B cell (primary cell): ENCODE results near the gene PLBD1. TPM values are rescaled to one million over a fixed set of nuclear protein-coding genes. Genes with fewer than 3 reads are reported as not detected.

Source experiments
- ATAC-seq: fragments of 200-7000 bp; cut with Tn5 transposase; one replicate; pipeline ENCODE4 v1.10.0; 2021; ENCODE audit warnings: low read depth, mild to moderate bottlenecking, moderate number of reproducible peaks, moderate library complexity
- CTCF ChIA-PET: fragments of 350-600 bp; sonication (Branson Sonifier 250); formaldehyde crosslinking; loops from one replicate; lab custom pipeline; 2021; ENCODE audit warnings: antibody characterized with exemption, inconsistent platforms; lab: Charles Lee
- POLR2A ChIA-PET: fragments of 350-600 bp; sonication (Branson Sonifier 250); formaldehyde crosslinking; loops from one replicate; lab custom pipeline; 2021; ENCODE audit warnings: antibody characterized with exemption; lab: Charles Lee
- DNase-seq: peaks from one replicate; pipeline ENCODE4 v3.0.0; 2013
- H2AFZ ChIP-seq: 2 replicates; pipeline ENCODE4 v1.6.1; 2012; ENCODE audit warnings: mild to moderate bottlenecking, low read depth, low read length; ENCODE audit not compliant: insufficient read depth, poor library complexity, severe bottlenecking
- H3K27ac ChIP-seq, 2 donors: 1 replicate in 1 of 2; 2 replicates in 1 of 2; pipeline ENCODE4 v1.5.1; 2012 to 2013; ENCODE audit warnings: low read length in 2 of 2, mild to moderate bottlenecking in 2 of 2, moderate library complexity in 1 of 2
- H3K27me3 ChIP-seq, 4 experiments: fragments of 200-600 bp in 1 of 4; sonication (generic) in 1 of 4; replicated peaks in 1 of 4; 1 replicate in 2 of 4; 2 replicates in 2 of 4; pipeline versions ENCODE4 v1.6.1 to v1.7.0; 2013 to 2016; ENCODE audit warnings: low read length in 3 of 4, mild to moderate bottlenecking in 2 of 4, mixed read lengths in 1 of 4, moderate library complexity in 1 of 4; ENCODE audit not compliant: insufficient read depth in 4 of 4, control insufficient read depth in 3 of 4; ENCODE audit errors: control extremely low read depth in 1 of 4
- H3K36me3 ChIP-seq, 2 experiments: replicated peaks in 1 of 2; 1 replicate in 1 of 2; 2 replicates in 1 of 2; pipeline versions ENCODE4 v1.6.1 to v1.7.1; 2013; ENCODE audit warnings: low read length in 1 of 2; ENCODE audit not compliant: insufficient read depth in 2 of 2, control insufficient read depth in 1 of 2; ENCODE audit errors: control extremely low read depth in 1 of 2, extremely low read depth in 1 of 2
- H3K4me1 ChIP-seq, 2 donors: fragments of 200-600 bp in 1 of 2; sonication (generic) in 1 of 2; 1 replicate in 1 of 2; 2 replicates in 1 of 2; pipeline versions ENCODE4 v1.5.1 to v1.6.1; 2013 to 2017; ENCODE audit warnings: low read length in 2 of 2; ENCODE audit not compliant: control insufficient read depth in 2 of 2, insufficient read depth in 2 of 2
- H3K4me2 ChIP-seq: replicated peaks from 2 replicates; pipeline ENCODE3; 2012; ENCODE audit warnings: mild to moderate bottlenecking, low read depth, low read length; ENCODE audit not compliant: poor library complexity, severe bottlenecking
- H3K4me3 ChIP-seq, 5 experiments: fragments of 200-600 bp in 1 of 5; sonication (generic) in 1 of 5; 1 replicate in 3 of 5; 2 replicates in 2 of 5; pipeline versions ENCODE4 v1.5.1 to v1.7.0; 2011 to 2016; ENCODE audit warnings: low read length in 4 of 5, mild to moderate bottlenecking in 4 of 5, low read depth in 2 of 5, control low read depth in 1 of 5, moderate library complexity in 1 of 5; ENCODE audit not compliant: insufficient read depth in 1 of 5; ENCODE audit errors: control extremely low read depth in 1 of 5, extremely low read depth in 1 of 5
- H3K79me2 ChIP-seq: fragments of 200-600 bp; sonication (generic); one replicate; pipeline ENCODE4 v1.6.0; 2016; ENCODE audit warnings: low read length; ENCODE audit not compliant: control insufficient read depth, insufficient read depth
- H3K9ac ChIP-seq: fragments of 200-600 bp; sonication (generic); 2 replicates; pipeline ENCODE4 v1.6.1; 2017; ENCODE audit warnings: mild to moderate bottlenecking, low read length, moderate library complexity
- H3K9me3 ChIP-seq, 3 donors: one replicate each; pipeline versions ENCODE4 v1.6.1 to v1.7.1; 2013; ENCODE audit warnings: low read length in 2 of 3; ENCODE audit not compliant: control insufficient read depth in 2 of 3, insufficient read depth in 1 of 3; ENCODE audit errors: control extremely low read depth in 1 of 3
- H4K20me1 ChIP-seq: 2 replicates; pipeline ENCODE4 v1.6.0; 2012; ENCODE audit warnings: mild to moderate bottlenecking, low read length; ENCODE audit not compliant: insufficient read depth, control insufficient read depth, poor library complexity, severe bottlenecking
- H3K27ac Mint-ChIP-seq: one replicate; pipeline ENCODE4 v1.8.0; 2021; ENCODE audit warnings: mixed read lengths
- H3K27me3 Mint-ChIP-seq: one replicate; pipeline ENCODE4 v1.8.0; 2021; ENCODE audit warnings: mixed read lengths
- H3K4me1 Mint-ChIP-seq: one replicate; pipeline ENCODE4 v1.8.0; 2021; ENCODE audit warnings: mixed read lengths
- H3K4me3 Mint-ChIP-seq: one replicate; pipeline ENCODE4 v1.8.0; 2021; ENCODE audit warnings: mixed read lengths
- H3K9me3 Mint-ChIP-seq: one replicate; pipeline ENCODE4 v1.8.0; 2022; ENCODE audit warnings: mixed read lengths; ENCODE audit not compliant: insufficient read depth
- CTCF ChIP-seq: fragments of 200-600 bp; IDR thresholded peaks from one replicate; pipeline ENCODE4 v1.8.0; 2022; ENCODE audit warnings: antibody characterized with exemption, mild to moderate bottlenecking
- EZH2 ChIP-seq: IDR thresholded peaks from 2 replicates; pipeline ENCODE4 v1.6.1; 2012; ENCODE audit warnings: borderline replicate concordance, low read depth, mild to moderate bottlenecking, moderate library complexity, low read length; ENCODE audit not compliant: insufficient read depth, poor library complexity, severe bottlenecking
- WGBS: methylation state at CpG from one replicate; pipeline ENCODE4 v1.1.5; 2013; ENCODE audit warnings: missing lambda C conversion rate; ENCODE audit not compliant: insufficient coverage; 5-methylcytosine and 5-hydroxymethylcytosine counted together
- intact Hi-C: fragments of 100-400 bp; cut with micrococcal nuclease; formaldehyde crosslinking; loops from one replicate; pipeline ENCODE4 v1.10.0; 2022
- polyA plus RNA-seq: library from polyadenylated mRNA; depleted of rRNA; stranded (reverse); fragments of >200 nt; gene quantifications from 2 replicates; pipeline ENCODE4 v1.2.3, GENCODE V29; 2012
- total RNA-seq, 2 donors: library from RNA; stranded (reverse); fragments of 120-200 nt in 1 of 2; gene quantifications; 1 replicate in 1 of 2; 2 replicates in 1 of 2; pipeline versions ENCODE4 v1.2.3 to v1.2.4, GENCODE V29; 2013 to 2022

The PLBD1 gene
- total and polyA plus RNA-seq, 2 donors (not counting 1 experiment from before 2014, with no cell fraction given): 1.1 to 1.6 TPM

- Histone ChIP-seq H3K36me3 (peaks cover 0 to 2% of the 10 kb centered on the region in 2 experiments), H3K27me3 (no peaks in the 10 kb centered on the region), H2AFZ (no peak overlapping the region), H3K4me3 (peak overlapping the region in 1 of 5 experiments; percentile 60), H4K20me1 (no peaks in the 10 kb centered on the region), H3K4me2 (peak overlapping the region; percentile 71), H3K9me3 (peaks cover 5 to 15% (median 8%) of the 10 kb centered on the region in 3 donors), H3K9ac (no peak overlapping the region), H3K4me1 (peaks cover 28 to 36% of the 10 kb centered on the region in 2 donors), H3K79me2 (no peaks in the 10 kb centered on the region), H3K27ac (peak overlapping the region; percentile 73 to 81)
- TF ChIP-seq EZH2: no peak
- no peak for TF ChIP-seq CTCF
- DNase-seq (no peak), ATAC-seq (no peak)
- ChIA-PET CTCF (interaction anchor here (1.1 to 4.3 kb wide), 9 partner anchors 10 to 375 kb away, joined by 3 to 23 read pairs (median 6); partner anchors contain the start of gene ATF7IP), POLR2A (interaction anchor here (0.6 kb wide), 1 partner anchor 243 kb away, joined by 3 read pairs; no protein-coding TSS in a partner anchor)
- peak overlapping the region; percentile 92 for H3K27ac Mint-ChIP-seq
- peaks cover 33% of the 10 kb centered on the region for H3K4me1 Mint-ChIP-seq
- H3K4me3 Mint-ChIP-seq: peak overlapping the region; percentile 80
- H3K9me3 Mint-ChIP-seq: peaks cover 9% of the 10 kb centered on the region
- no peaks in the 10 kb centered on the region for H3K27me3 Mint-ChIP-seq
- intact Hi-C loops: loop anchor here (5.0 to 10.0 kb wide), 4 partner anchors 36 to 1272 kb away; partner anchors contain the start of gene STRAP
- WGBS: 80% methylated on average over 1 of the region's 3 CpGs
Observed at GRCh38 chr12:14612898-14613445, 45.3 kb upstream of the PLBD1 start.

DNA sequence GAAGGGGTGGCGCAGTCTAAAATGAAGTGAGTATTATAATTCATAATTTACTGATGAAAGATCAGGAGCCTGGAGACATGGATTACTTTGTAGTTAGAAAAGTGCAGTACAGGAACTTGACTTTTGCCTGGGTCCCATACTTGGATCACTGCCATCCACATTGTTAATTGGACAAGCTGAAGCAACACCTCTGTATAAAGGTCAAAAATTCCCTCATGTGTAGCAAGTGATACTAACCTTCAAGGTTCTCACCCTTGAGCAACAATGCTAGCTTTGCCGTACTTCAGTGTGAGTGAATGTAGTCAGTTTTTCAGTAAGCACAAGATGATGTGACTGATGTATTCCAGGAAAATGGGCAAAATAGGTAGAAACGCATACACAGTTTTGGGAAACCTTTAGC is 44.6 kb upstream of the PLBD1 start:
- no peak overlapping the region for H3K9ac ChIP-seq
- no CpG with 5 or more reads among the region's 3 CpGs for WGBS
- H3K4me3 ChIP-seq: no peak overlapping the region
- Mint-ChIP-seq H3K27me3 (no peaks in the 10 kb centered on the region), H3K27ac (no peak overlapping the region), H3K4me3 (no peak overlapping the region), H3K9me3 (peaks cover 14% of the 10 kb centered on the region), H3K4me1 (peaks cover 33% of the 10 kb centered on the region)
- no peak for DNase-seq
- ATAC-seq: no peak
- H3K4me2 ChIP-seq: no peak overlapping the region
- H3K4me1 ChIP-seq: peaks cover 28 to 36% of the 10 kb centered on the region in 2 donors
- no peak overlapping the region for H3K27ac ChIP-seq
- TF ChIP-seq CTCF: no peak
- TF ChIP-seq EZH2: no peak
- no peak overlapping the region for H2AFZ ChIP-seq
- H3K36me3 ChIP-seq: peaks cover 0 to 2% of the 10 kb centered on the region in 2 experiments
- H3K27me3 ChIP-seq: no peaks in the 10 kb centered on the region
- intact Hi-C loops: loop anchor here (5.0 to 10.0 kb wide), 4 partner anchors 35 to 1273 kb away; partner anchors contain the start of gene STRAP
- no peaks in the 10 kb centered on the region for H3K79me2 ChIP-seq
- H3K9me3 ChIP-seq: peaks cover 5 to 15% (median 8%) of the 10 kb centered on the region in 3 donors
- CTCF ChIA-PET: interaction anchor here (0.7 to 4.3 kb wide), 6 partner anchors 9 to 374 kb away, joined by 3 to 23 read pairs (median 4); partner anchors contain the start of gene ATF7IP
- no peaks in the 10 kb centered on the region for H4K20me1 ChIP-seq
- POLR2A ChIA-PET: interaction anchor here (0.6 kb wide), 1 partner anchor 242 kb away, joined by 3 read pairs; no protein-coding TSS in a partner anchor
